ENCODE results near the gene SRP68.
"Not testable (repeated sequence)": the region's sequence is repeated elsewhere in the genome, so short reads cannot be mapped to it uniquely, and the experiment has no call there.

Gene SRP68

GRCh38 chr17:76076765-76077583 is 4.7 kb upstream of the SRP68 start:
- DNase-seq: no peak

- no peak for DNase-seq
Measured at GRCh38 chr17:76076146-76076764, 3.9 kb upstream of the SRP68 start.

- no peak for DNase-seq
Measured at GRCh38 chr17:76075364-76076145, 3.2 kb upstream of the SRP68 start.

- DNase-seq: no peak
Measured at GRCh38 chr17:76074390-76075363, 2.4 kb upstream of the SRP68 start, which contains the start of gene GALR2. Gene GALR2, plus strand, starts transcription at chr17:76074781. Its CDS starts 103 bp downstream, at chr17:76074884.

- no peak for DNase-seq
Measured at GRCh38 chr17:76071531-76072147, 678 bp downstream of the SRP68 start.

- DNase-seq: no peak
Measured at GRCh38 chr17:76065775-76066174, 6.5 kb downstream of the SRP68 start.

GRCh38 chr17:76063875-76064546 is 8.3 kb downstream of the SRP68 start:
- DNase-seq: peak; percentile 59 to 63

GRCh38 chr17:76058264-76058663 is 14.1 kb downstream of the SRP68 start:
- DNase-seq: not testable (repeated sequence)

GRCh38 chr17:76056882-76057281 is 15.4 kb downstream of the SRP68 start:
- DNase-seq: no peak

GRCh38 chr17:76054112-76054476 is 18.2 kb downstream of the SRP68 start:
- DNase-seq: no peak

- DNase-seq: peak in 1 of 2 donors; percentile 25
Measured at GRCh38 chr17:76053246-76054111, 18.8 kb downstream of the SRP68 start.

- no peak for DNase-seq
Measured at GRCh38 chr17:76051561-76051960, 20.8 kb downstream of the SRP68 start.

- DNase-seq: no peak
Measured at GRCh38 chr17:76050538-76051467, 21.5 kb downstream of the SRP68 start.

- DNase-seq: no peak
Measured at GRCh38 chr17:76049836-76050537, 22.3 kb downstream of the SRP68 start.

- no peak for DNase-seq
Measured at GRCh38 chr17:76049239-76049638, 23.1 kb downstream of the SRP68 start.

GRCh38 chr17:76048711-76049110 is 23.6 kb downstream of the SRP68 start:
- no peak for DNase-seq

GRCh38 chr17:76048025-76048605 is 24.2 kb downstream of the SRP68 start:
- DNase-seq: no peak

- no peak for DNase-seq
Measured at GRCh38 chr17:76046064-76046463, 26.3 kb downstream of the SRP68 start.
